Epidermal melanocyte (primary cell): ENCODE data around the gene GARIN3.
"Not testable (repeated sequence)": the region's sequence is repeated elsewhere in the genome, so short reads cannot be mapped to it uniquely, and the experiment has no call there.

Experiments
- DNase-seq: peaks from one replicate; pipeline ENCODE4 v3.0.0; 2011; ENCODE audit warnings: low spot score; ENCODE audit not compliant: insufficient read length

The GARIN3 gene

DNA sequence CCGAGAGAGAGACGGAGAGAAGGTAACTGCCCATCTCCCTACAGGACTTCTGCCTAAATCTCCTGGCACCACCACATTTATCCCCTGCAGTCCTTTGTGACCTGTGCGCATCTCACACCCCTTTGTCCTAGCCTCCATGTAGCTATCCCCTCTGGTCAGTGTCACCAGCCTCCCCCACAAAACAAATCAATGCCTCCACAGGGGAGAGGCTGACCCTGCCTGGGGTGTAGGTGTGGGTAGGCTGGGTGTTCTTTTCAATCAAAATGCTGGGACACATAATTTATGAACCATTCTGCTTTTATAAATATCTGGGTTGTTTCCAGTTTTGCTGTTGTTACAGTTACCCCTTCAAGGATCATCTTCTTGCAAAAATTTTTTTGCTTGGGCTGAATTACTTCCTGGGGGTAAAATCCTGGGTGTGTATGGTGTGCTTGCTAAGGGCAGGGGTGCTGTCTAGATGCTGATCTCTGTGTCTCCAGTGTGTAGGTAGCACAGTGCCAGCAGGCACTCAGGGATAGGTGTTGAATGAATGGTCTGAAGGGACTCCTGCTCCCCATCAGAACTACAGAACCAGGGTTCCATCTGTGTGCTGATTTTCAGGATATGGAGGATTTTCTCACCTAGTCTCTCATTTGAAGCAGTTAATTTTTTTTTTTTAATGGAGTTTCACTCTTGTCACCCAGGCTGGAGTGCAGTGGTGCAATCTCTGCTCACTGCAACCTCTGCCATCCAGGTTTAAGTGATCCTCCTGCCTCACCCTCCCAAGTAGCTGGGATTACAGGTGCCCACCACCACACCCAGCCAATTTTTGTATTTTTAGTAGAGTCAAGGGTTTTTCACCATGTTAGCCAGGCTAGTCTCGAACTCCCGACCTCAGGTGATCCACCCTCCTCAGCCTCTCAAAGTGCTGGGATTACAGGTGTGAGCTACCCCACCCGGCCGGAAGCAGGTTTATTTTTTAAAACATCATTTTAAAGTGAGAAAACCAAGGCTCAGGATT lies at the start of gene GARIN3:
Gene GARIN3, minus strand, starts transcription at position 51 of the 1,000 bp plus-strand sequence. CDS start 96 bp downstream, outside the sequence.
- no peak for DNase-seq

DNA sequence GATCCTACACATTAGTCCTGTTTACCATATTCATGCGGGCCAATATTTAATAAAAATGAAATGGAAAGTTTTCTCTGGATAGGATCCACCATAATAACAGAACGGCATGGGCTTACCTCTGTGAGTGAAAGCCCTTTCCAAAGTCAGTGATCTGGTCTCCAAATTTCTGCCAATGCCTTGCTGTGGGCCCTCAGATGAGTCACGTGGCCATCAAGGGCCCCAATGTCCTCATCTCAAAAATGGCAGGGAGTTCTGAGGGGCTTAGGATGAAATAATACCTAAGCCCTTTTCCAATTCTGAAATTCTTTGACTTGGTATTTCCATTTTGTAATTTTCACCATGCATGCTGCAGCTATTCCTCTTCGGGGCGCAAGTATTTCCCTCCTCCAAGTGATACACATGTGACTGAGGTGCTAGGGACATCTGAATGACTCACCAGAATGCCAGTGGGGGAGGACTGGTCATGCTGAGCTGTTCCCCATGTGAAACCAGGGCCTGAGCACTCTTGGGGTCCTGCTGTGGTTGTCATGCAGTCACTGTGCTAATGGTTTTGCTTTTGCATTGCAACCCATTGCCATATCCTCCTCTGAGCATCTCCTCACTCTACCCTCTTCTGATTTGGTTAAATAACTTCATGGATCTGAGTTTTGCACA lies 49.6 kb upstream of the GARIN3 start:
- DNase-seq, result no peak

DNA sequence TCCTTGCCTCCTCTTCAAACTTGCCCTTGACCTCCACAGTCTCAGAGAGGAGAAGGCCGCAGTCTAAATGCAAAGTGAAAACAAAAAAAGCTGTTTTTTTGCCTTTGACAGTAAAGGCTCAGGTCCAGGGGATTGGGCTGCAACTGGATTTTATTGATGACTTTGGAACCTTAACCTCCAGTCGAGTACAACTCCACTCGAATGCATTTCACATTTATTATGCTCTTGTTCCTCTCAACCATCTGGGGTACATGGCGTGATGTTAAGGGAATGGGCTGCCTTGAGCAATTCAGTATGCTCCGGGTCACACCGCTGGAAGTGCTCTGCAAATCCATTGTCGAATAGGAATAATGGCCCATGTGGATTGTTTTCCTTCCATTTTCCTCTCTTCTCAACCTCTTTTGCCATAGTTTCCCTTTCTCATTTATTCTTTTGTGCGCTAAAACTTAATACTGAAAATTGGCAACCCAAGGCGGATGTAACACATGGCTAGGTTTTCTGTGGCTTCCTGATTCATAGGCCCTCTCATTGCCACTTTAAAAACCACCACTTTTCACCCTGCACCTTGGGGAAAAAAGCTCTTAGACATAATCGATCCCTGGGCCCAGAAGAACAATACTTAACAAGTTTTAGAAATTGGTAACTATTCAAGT lies 48.9 kb upstream of the GARIN3 start:
- no peak for DNase-seq

DNA sequence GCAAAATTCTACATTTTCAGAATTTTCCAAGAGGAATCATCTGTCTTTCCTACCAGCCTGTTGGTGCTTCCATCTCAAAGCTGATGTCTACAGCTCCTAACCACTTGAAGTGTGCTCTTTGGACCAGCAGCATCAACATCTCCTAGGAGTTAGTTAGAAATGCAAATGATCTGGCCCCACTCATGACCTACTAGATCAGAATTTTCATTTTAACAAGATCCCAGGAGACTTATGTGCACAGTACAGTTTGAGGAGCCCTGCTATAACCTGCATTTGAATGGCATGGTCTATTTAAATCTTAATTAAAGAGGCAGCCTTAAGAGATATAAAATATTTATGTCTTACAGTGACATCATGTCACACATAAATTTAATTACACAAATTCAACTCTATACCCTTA lies 48.4 kb upstream of the GARIN3 start:
- DNase-seq, result no peak

DNA sequence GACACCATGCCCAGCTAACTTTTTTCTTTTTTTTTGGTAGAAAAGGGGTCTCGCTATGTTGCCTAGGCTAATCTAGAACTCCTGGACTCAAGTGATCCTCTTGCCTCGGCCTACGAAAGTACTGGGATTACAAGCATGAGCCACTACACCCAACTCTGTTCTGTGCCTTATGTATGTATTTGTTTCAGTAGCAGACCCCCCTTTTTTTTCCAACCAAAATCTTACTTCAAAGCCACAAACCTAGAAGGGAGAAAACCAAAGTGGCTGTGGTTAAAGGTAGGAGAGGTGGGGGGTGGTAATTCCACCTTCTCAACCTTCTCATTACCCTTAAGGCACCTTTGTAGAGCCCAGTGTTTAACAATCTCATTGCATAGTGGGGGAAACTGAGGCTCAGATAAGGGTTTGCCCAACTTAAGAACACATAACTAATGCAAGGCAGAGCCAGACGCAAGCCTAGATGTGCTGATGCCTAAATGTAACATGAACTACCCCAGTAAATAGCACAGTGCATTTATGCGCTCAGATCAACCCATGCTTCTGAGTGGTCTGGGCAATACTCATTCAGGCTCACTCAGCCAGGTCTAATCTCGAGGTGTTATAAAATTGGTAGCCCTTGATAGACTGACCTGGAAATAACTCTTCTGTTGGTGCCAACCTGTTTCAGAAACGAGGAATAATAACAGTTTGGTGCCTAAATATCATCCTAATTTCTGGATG lies 47.6 kb upstream of the GARIN3 start:
- DNase-seq, result no peak

DNA sequence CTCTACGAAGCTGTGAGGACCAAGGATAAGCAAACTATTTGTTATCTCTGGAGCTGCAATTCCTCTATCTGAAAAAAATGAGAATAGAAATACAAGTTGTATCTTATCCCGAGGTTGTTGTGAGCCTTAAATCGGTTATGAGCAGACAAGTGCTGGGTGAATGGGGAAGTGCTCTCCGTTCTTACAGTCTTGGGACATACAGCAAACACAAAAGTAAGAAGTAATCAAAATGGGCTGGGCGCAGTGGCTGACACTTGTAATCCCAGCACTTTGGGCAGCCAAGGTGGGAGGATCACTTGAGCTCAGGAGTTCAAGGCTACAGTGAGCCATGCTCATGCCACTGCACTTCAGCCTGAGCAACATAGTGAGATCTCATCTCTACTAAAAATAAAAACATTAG lies 46.2 kb upstream of the GARIN3 start:
- no peak for DNase-seq

DNA sequence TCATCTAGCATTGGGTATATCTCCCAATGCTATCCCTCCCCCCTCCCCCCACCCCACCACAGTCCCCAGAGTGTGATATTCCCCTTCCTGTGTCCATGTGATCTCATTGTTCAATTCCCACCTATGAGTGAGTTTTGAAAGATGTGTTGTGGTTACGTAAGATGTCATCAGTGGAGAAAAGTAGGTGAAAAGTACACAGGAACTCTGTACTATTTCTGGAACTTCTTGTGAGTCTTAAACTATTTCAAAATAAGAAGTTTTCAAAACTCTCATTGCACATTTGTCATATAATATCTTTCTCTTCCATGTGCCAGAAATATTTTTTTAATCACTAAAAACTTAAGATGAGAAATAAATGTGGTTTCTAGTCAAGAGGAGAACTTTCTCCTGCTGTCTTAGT lies 44.6 kb upstream of the GARIN3 start:
- DNase-seq, result not testable (repeated sequence)

DNA sequence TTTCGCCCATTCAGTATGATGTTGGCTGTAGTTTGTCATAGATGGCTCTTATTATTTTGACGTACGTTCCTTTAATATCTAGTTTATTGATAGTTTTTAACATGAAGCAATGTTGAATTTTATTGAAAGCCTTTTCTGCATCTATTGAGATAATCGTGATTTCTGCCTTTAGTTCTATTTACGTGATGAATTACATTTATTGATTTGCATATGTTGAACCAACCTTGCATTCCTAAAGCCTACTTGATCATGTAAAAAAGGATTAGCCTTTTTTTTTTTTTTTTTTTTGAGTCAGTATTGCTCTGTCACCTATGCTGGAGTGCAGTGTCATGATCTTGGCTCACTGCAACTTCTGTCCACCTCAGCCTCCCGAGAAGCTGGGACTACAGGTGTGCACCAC lies 39.6 kb upstream of the GARIN3 start:
- no peak for DNase-seq

DNA sequence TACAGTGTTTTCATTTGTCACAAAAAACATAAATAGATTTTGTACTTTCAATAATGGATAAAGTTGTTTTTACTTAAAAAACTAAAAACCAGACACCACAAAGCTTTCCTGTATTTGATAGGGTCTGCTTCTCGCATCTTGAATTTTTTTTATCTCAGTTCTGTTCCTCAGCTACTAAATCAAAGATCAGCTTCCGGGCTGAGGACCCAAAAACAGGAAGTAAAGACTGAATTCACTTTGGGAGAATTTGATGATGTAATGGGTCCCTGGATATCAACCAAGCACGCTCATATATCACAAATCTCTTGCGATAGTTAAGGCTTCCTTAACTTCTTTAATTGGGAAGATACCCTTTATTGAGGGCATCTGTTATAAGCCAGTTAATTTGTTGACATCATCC lies 38.7 kb upstream of the GARIN3 start:
- DNase-seq, result no peak

DNA sequence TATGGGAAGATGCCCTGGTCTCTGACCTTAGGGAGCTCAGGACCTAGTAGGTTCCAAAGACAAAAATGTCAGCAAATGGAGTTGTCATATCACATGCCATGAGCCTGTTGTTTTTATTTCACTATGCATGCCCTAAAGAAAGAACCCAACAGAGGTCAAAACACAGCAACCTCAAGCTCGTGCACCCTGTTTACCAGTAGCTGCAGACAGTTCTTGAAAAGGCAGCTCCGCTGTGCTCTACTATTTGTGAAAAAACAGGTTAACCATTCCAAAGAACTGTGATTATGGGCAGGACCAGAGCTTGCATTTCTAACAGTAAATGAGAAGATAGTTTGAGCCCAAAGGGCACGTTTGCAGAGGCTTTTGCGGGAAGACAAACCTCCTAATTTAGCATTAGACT lies 37.4 kb upstream of the GARIN3 start:
- DNase-seq, result no peak

DNA sequence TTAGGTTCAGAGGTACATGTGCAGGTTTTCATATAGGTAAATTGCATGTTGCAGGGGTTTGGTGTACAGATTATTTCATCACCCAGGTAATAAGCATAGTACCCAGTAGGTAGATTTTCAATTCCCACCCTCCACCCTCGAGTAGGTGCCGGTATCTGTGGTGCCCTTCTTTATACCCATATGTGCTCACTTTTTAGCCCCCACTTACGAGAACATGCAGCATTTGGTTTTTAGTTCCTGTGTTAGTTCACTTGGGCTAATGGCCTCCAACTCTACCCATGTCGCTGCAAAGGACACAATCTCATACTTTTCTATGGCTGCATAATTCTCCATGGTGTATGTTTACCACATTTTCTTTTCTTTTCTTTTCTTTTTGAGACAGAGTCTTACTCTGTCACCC lies 35.8 kb upstream of the GARIN3 start:
- no peak for DNase-seq

DNA sequence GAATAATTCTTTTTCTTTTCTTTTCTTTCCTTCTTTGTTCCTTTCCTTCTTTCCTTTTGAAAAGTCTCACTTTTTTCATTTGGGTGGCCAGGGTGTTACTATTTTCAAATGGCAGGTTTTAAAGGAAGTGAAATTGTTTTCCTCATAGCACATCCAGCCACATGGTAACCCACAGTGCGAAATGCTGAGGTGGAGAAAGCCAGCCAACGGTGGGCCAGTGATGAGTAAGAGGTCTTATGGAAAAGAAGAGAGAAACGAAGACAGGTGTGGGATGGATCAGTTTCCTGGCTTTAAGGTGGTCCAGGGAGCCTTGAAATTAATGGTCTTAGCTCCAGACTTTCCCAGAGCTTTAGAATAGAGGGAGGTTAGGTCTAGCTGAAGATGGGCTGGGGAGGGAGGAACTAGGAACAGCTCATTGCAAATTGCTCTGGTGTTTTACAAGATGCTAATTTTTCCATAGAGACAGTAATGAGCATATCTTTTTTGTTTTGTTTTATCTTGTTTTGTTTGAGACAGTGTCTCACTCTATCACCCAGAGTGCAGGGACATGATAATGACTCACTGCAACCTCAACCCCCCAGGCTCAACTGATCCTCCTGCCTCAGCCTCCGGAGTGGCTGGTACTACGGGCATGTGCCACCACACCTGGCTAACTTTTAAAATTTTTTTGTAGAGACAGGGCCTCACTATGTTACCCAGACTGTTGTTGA lies 32.4 kb upstream of the GARIN3 start:
- DNase-seq, result no peak

DNA sequence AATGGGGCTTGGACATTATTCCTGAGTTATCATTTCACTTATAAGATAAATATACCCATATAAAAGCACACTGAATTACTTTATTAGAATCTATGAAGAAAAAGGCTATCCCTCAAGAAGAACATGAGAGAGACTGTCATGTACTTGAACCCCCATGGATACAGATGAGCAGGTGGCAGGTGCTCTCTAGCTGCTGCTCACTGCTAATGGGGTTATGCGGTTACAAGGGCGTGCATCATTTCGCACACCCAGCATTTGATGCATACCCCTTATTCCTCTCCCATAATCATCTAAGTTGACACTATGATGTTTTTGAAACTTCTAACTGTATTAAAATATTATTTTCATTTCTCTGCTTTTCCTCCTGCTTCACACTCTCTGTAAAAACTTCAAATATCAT lies 31.0 kb upstream of the GARIN3 start:
- DNase-seq, result no peak

DNA sequence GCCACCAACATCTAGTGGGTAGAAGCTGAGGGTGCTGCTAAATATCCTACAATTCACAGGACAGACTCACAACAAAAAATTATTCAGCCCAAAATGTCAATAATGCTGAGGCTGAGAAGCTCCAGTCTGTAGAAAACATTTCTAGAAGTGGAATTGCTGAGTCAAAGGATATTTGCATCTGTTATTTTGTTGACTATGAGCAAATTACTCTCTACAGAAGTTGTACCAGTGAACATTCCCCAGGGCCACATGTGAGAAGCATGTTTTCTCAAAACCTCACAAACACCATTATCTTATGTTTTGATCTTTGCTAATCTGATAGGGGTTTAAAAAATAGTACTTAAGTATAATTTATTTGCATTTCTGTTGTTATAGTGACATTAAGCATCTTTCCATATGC lies 30.0 kb upstream of the GARIN3 start:
- DNase-seq, result no peak

DNA sequence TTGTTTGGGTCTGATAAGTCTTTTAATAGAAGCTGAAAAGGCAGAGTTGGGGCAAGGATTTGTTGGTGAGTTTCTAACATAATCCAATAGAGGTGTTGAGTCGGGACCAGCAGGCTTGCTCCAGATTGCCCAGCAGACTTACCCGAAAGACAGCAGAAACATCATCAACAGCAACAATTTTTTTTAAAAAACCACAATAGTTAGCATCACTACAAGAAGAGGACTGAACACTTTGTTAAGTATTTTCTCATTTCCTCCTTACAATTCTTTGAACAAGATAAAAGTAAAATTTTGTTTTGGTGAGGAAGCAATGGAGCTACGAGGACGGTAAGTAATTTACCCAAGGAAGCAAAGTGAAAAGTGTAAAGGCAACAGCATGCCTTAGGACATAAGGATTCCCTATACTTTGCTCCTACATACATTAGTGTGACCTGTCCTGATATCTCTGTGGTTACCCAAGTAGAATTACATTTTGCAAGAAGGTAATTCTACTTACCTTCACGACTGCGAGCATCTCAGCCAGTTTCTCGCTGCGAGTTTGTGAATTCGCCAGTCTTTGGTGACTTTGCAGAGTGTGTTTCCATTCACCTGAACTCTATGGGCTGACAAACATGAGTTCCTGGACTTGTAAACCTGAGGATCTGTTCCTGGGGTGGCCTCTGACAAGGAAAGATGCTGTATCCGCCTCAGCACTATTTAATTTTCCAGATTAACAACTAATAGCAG lies 27.8 kb upstream of the GARIN3 start:
- no peak for DNase-seq

DNA sequence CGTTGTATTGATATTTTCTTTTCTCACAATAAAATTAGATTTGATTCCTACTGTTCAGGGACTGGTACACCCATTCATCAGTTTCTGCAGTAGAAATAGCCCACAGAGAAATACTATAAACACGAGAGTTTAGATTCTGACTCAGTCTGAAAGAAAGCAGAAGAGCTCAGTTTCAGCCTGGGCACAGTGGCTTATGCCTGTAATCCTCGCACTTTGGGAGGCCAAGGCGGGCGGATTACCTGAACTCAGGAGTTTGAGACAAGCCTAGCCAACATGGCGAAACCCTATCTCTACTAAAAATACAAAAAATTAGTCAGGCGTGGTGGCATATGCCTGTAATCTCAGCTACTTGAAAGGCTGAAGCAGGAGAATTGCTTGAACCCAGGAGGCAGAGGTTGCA lies 23.2 kb upstream of the GARIN3 start:
- no peak for DNase-seq

DNA sequence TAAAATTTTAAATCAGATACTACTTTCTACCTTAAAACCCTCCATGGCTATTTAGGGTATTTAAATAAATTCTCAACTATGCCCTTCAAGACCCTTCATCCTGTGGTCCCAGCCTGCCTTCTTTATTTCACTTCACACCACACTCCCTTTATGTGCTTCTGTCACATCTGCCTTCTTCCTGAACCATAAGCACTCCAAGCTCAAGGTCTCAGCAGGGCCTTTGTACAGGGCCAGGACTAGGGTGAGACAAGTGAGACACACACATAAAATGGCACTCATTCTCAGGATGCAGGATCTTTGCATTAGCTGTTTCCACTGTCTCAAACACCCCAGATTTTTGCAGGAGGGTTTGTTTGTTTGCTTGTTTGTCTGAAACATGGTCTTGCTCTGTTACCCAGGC lies 22.2 kb upstream of the GARIN3 start:
- no peak for DNase-seq

DNA sequence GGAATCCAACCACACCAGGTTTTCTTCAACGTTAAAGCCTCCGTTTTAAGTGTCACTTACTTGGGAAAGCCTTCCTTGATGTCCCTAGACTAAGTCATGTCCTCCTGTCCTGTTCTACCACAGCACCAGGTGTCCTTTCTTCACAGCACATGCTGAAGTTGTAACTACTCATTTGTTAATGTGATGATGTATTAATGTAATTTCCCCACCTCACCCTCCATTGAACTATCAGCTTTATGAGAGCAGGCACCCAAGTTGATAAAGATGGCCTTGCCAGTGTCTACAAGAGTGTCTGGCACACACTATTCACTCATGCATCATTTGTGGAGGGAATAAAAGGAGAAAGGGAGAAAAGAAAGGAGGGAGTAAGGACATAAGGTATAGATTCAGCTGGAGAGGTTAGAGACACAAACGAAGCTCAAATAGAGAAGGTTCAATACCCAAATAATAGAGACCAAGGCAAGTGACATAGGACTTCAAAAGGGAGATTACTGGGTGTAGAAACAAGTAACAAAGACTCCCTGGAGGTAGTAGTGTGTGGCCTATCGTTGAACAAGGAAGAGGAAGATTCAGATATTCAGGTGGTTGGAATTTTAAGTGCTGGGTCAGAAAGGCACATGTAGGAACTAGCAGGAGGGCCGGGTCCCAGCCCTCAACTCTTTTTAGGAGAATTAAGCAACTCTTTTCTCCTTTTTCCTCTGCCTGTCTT lies 21.1 kb upstream of the GARIN3 start:
- DNase-seq, result no peak

DNA sequence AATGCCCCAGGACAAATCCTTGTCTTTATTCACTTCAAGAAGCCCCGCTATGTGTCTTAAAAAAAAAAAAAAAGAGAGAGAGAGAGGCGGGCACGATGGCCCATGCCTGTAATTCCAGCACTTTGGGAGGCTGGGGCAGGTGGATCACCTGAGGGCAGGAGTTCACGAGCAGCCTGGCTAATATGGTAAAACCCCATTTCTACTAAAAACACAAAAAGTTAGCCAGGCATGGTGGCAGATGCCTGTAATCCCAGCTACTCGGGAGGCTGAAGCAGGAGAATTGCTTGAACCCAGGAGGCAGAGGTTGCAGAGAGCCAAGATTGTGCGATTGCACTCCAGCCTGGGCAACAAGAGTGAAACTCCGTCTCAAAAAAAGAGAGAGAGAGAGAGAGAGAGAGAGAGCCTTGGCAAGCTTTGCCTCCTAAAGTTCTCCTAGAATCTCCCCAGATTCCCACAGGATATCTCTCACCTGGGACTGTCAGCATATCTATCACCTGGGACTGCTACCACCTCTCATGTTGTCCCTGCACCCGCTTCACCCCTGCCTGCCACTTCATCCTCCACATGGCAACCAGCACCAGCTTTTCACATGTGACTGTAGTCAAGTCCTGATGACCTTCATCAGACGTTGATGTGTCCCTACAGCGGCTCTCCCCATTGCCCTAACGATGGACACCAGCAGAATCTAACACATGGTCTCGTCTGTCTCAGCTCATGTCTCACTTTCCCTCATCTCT lies 20.4 kb upstream of the GARIN3 start:
- DNase-seq, result no peak
